Measurements from ENCODE around the gene C1QL3. TPM values are rescaled to one million over a fixed set of nuclear protein-coding genes. Genes with fewer than 3 reads are reported as not detected.
A peak's percentile ranks its signal among the peaks of the same experiment; 100 is the strongest.

Gene C1QL3
- polyA plus RNA-seq (ENCODE audit: insufficient read length in 3 of 3): 1 to 10 TPM in 1 of 3 donors, under 1 TPM in 2; 0.74 to 1.7 (median 0.96) TPM
- long read RNA-seq, donor 1: 0 reads
- long read RNA-seq, donor 2: 0 reads
- long read RNA-seq, donor 3: 0 reads
- long read RNA-seq, donor 4: 0 reads
- long read RNA-seq, donor 5: 0 reads
- long read RNA-seq, donor 6: 0 reads
- long read RNA-seq, donor 7: 0 reads
- long read RNA-seq, donor 8: 0 reads
- long read RNA-seq, donor 9: 0 reads
- long read RNA-seq, donor 10: 0 reads
- long read RNA-seq, donor 11: 0 reads
- long read RNA-seq, donor 12: 0 reads
- long read RNA-seq, donor 13: 0 reads
- long read RNA-seq, donor 14: 0 reads
- long read RNA-seq, donor 15: 0 reads
- long read RNA-seq, donor 16: 0 reads

GRCh38 chr10:16521311-16522016 is at the start of gene C1QL3:
TSS of gene C1QL3 (minus strand) at chr10:16521879. CDS start at chr10:16521065, 814 bp downstream.
- peak in 2 of 11 donors; percentile 28 to 35 for DNase-seq (ENCODE audit: extremely low read depth in 1 of 11, low read depth in 9 of 11, low spot score in 4 of 11)

GRCh38 chr10:16570731-16571130 is 49.1 kb upstream of the C1QL3 start:
- no peak for DNase-seq (ENCODE audit: extremely low read depth in 1 of 11, low read depth in 9 of 11, low spot score in 4 of 11)

- no peak for DNase-seq (ENCODE audit: extremely low read depth in 1 of 11, low read depth in 9 of 11, low spot score in 4 of 11)
These were observed 44.6 kb upstream of the C1QL3 start for GRCh38 chr10:16566202-16566805.

GRCh38 chr10:16565604-16566003 is 43.9 kb upstream of the C1QL3 start:
- no peak for DNase-seq (ENCODE audit: extremely low read depth in 1 of 11, low read depth in 9 of 11, low spot score in 4 of 11)

GRCh38 chr10:16562891-16563290 is 41.2 kb upstream of the C1QL3 start:
- no peak for DNase-seq (ENCODE audit: extremely low read depth in 1 of 11, low read depth in 9 of 11, low spot score in 4 of 11)

- no peak for DNase-seq (ENCODE audit: extremely low read depth in 1 of 11, low read depth in 9 of 11, low spot score in 4 of 11)
These were observed 37.6 kb upstream of the C1QL3 start for GRCh38 chr10:16559236-16559773.

GRCh38 chr10:16547973-16548372 is 26.3 kb upstream of the C1QL3 start:
- DNase-seq (ENCODE audit: extremely low read depth in 1 of 11, low read depth in 9 of 11, low spot score in 4 of 11): no peak

GRCh38 chr10:16545116-16545736 is 23.5 kb upstream of the C1QL3 start:
- DNase-seq (ENCODE audit: extremely low read depth in 1 of 11, low read depth in 9 of 11, low spot score in 4 of 11): peak in 1 of 11 donors; percentile 5

GRCh38 chr10:16544591-16544990 is 22.9 kb upstream of the C1QL3 start:
- DNase-seq (ENCODE audit: extremely low read depth in 1 of 11, low read depth in 9 of 11, low spot score in 4 of 11): no peak

- DNase-seq (ENCODE audit: extremely low read depth in 1 of 11, low read depth in 9 of 11, low spot score in 4 of 11): no peak
These were observed 22.4 kb upstream of the C1QL3 start for GRCh38 chr10:16544099-16544498.

GRCh38 chr10:16536155-16536554 is 14.5 kb upstream of the C1QL3 start:
- no peak for DNase-seq (ENCODE audit: extremely low read depth in 1 of 11, low read depth in 9 of 11, low spot score in 4 of 11)

- DNase-seq (ENCODE audit: extremely low read depth in 1 of 11, low read depth in 9 of 11, low spot score in 4 of 11): no peak
These were observed 8.2 kb upstream of the C1QL3 start for GRCh38 chr10:16529853-16530252.

- no peak for DNase-seq (ENCODE audit: extremely low read depth in 1 of 11, low read depth in 9 of 11, low spot score in 4 of 11)
These were observed 5.8 kb upstream of the C1QL3 start for GRCh38 chr10:16527452-16527851.

GRCh38 chr10:16520900-16521299 is 779 bp downstream of the C1QL3 start:
- no peak for DNase-seq (ENCODE audit: extremely low read depth in 1 of 11, low read depth in 9 of 11, low spot score in 4 of 11)

GRCh38 chr10:16519908-16520861 is 1.5 kb downstream of the C1QL3 start:
- DNase-seq (ENCODE audit: extremely low read depth in 1 of 11, low read depth in 9 of 11, low spot score in 4 of 11): no peak

- no peak for DNase-seq (ENCODE audit: extremely low read depth in 1 of 11, low read depth in 9 of 11, low spot score in 4 of 11)
These were observed 2.3 kb downstream of the C1QL3 start for GRCh38 chr10:16519250-16519907.

- DNase-seq (ENCODE audit: extremely low read depth in 1 of 11, low read depth in 9 of 11, low spot score in 4 of 11): no peak
These were observed 2.9 kb downstream of the C1QL3 start for GRCh38 chr10:16518822-16519221.

- no peak for DNase-seq (ENCODE audit: extremely low read depth in 1 of 11, low read depth in 9 of 11, low spot score in 4 of 11)
These were observed 10.8 kb downstream of the C1QL3 start for GRCh38 chr10:16510843-16511242.
